T-helper 2 cell (primary cell): ENCODE results near the gene CD300LD.
"Not testable (repeated sequence)": the region's sequence is repeated elsewhere in the genome, so short reads cannot be mapped to it uniquely, and the experiment has no call there.

Source experiments
- DNase-seq, 5 experiments: peaks; one replicate each; pipeline versions ENCODE4 v3.0.0 to v3.0.0-alpha.2; 2012 to 2022

Gene CD300LD

GRCh38 chr17:74569020-74570003 lies 22.8 kb downstream of the CD300LD start:
- no peak for DNase-seq

- no peak for DNase-seq
Observed at GRCh38 chr17:74568106-74568873, 23.8 kb downstream of the CD300LD start.

- no peak for DNase-seq
Observed at GRCh38 chr17:74567397-74567796, 24.7 kb downstream of the CD300LD start, which contains the start of gene CD300H. CD300H (minus strand) TSS chr17:74567509.

- peak in 1 of 5 experiments; percentile 27 for DNase-seq
Observed at GRCh38 chr17:74566132-74566753, 25.8 kb downstream of the CD300LD start.

- no peak for DNase-seq
Observed at GRCh38 chr17:74565126-74565525, 27.0 kb downstream of the CD300LD start.

- no peak for DNase-seq
Observed at GRCh38 chr17:74563358-74563757, 28.7 kb downstream of the CD300LD start.

GRCh38 chr17:74561586-74561985 lies 30.5 kb downstream of the CD300LD start:
- no peak for DNase-seq

- DNase-seq: no peak
Observed at GRCh38 chr17:74558882-74559519, 33.1 kb downstream of the CD300LD start.

GRCh38 chr17:74558402-74558801 lies 33.7 kb downstream of the CD300LD start:
- not testable (repeated sequence) for DNase-seq

- DNase-seq: no peak
Observed at GRCh38 chr17:74555427-74555940, 36.6 kb downstream of the CD300LD start.

GRCh38 chr17:74554909-74555308 lies 37.2 kb downstream of the CD300LD start:
- no peak for DNase-seq

GRCh38 chr17:74552037-74552436 lies 40.0 kb downstream of the CD300LD start:
- no peak for DNase-seq

- no peak for DNase-seq
Observed at GRCh38 chr17:74550602-74551001, 41.5 kb downstream of the CD300LD start.

GRCh38 chr17:74549343-74549742 lies 42.7 kb downstream of the CD300LD start:
- DNase-seq: no peak

GRCh38 chr17:74547736-74548135 lies 44.3 kb downstream of the CD300LD start:
- no peak for DNase-seq

GRCh38 chr17:74547264-74547663 lies 44.8 kb downstream of the CD300LD start:
- DNase-seq: no peak

GRCh38 chr17:74546586-74546985 lies 45.5 kb downstream of the CD300LD start:
- DNase-seq: no peak

GRCh38 chr17:74545843-74546230 lies 46.2 kb downstream of the CD300LD start, which contains the start of gene CD300C:
CD300C (minus strand) TSS chr17:74546115; CDS start chr17:74545782, 333 bp downstream.
- DNase-seq: no peak

GRCh38 chr17:74544991-74545842 lies 46.9 kb downstream of the CD300LD start:
- DNase-seq: no peak

GRCh38 chr17:74543891-74544760 lies 48.0 kb downstream of the CD300LD start:
- DNase-seq: no peak
